Dedifferentiated amniotic fluid mesenchymal stem cell (primary cell): ENCODE results near the gene TOP3B.
A peak's percentile ranks its signal among the peaks of the same experiment; 100 is the strongest.

Experiments
- DNase-seq: peaks from one replicate; pipeline ENCODE4 v3.0.0-alpha.2; 2016; ENCODE audit errors: extremely low spot score

TOP3B gene

GRCh38 chr22:21963286-21963685 lies 19.3 kb downstream of the TOP3B start:
- DNase-seq = no peak

- DNase-seq = no peak
Measured at GRCh38 chr22:21962655-21962949, 20.0 kb downstream of the TOP3B start.

DNA sequence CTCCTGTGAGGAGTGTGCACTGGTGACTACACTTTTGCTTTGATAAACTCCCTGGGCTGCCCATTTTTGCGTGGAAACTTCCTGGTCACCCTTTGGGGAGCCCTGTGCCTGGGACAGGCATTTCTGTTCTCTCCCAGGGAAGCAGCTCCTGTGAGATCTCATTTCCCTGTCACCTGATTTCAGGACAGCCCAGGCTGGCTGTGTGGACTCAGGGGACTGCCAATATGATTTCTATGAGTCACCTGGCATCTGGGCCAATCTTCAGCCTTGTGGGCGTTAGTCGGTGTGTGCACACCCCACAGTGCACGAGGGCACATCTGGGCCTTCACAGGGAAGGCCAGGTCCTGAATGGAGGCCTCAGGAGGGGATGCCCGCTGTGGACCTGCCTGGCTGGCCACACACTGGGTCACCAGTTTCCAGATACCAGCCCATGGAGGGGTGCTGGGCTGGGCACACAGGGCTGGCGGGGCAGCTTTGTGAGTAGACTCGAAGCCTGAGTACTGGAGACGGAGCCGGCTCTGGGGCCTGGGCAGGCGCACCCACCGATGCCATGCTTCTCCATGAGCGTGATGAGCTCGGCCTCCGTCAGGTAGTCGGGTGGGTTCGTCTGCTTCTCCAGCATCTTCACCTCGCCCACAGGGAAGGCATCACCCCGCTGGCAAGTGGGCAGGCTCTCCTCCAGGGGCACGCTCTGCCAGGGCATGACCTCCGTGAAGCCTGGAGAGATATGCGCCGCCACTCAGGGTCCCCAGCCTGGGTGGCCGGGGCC lies 20.5 kb downstream of the TOP3B start:
- no peak for DNase-seq

GRCh38 chr22:21961127-21961867 lies 21.3 kb downstream of the TOP3B start:
- DNase-seq = no peak

GRCh38 chr22:21960200-21961126 lies 22.1 kb downstream of the TOP3B start:
- DNase-seq = no peak

GRCh38 chr22:21959274-21960074 lies 23.1 kb downstream of the TOP3B start:
- DNase-seq = no peak

- DNase-seq = no peak
Measured at GRCh38 chr22:21958360-21959273, 24.0 kb downstream of the TOP3B start.

- peak; percentile 64 for DNase-seq
Measured at GRCh38 chr22:21952586-21953571, 29.7 kb downstream of the TOP3B start, which contains the start of gene PPM1F. TSS of gene PPM1F (minus strand) at chr22:21952848. CDS start at chr22:21946048, 6,800 bp downstream.

- no peak for DNase-seq
Measured at GRCh38 chr22:21951931-21952465, 30.6 kb downstream of the TOP3B start.

- no peak for DNase-seq
Measured at GRCh38 chr22:21951062-21951461, 31.5 kb downstream of the TOP3B start.

DNA sequence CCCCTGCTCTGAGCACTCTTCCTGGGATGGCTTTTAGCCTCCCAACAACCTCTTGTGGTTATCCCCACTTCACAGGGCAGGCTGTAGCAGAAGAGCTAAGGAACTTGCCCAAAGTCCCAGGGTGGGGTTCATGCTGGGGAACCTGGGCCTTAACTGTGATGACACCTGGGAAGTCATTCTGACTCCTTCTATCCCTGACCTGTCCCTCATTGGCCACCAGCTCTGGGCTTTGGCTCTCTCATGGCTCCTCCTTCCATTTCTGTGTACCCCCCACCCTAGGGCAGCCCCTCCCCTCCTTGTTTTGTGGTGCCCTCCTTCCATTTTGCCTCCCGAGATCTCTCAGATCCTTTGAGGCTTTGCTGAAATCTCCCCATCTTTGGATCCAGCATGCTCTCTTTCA lies 32.6 kb downstream of the TOP3B start:
- no peak for DNase-seq

DNA sequence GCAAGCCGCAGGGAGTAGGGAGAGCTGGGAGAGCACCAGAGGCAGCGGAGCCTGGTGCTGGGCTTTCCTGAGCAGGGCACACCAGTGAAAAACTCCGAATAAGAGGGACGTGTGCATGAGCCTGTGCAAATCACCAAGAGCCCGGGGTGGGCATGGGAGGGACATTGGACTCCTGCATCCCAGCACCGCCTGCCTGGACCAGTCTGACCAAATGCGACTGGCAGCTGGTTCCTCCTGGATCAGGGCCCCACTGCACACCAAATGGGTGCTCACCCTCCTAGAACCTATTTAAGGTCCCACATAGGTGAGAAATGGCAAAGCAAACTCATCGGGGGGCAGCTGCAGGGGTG lies 33.0 kb downstream of the TOP3B start:
- no peak for DNase-seq

- no peak for DNase-seq
Measured at GRCh38 chr22:21948824-21949568, 33.6 kb downstream of the TOP3B start.

GRCh38 chr22:21948390-21948789 lies 34.2 kb downstream of the TOP3B start:
- DNase-seq = no peak

DNA sequence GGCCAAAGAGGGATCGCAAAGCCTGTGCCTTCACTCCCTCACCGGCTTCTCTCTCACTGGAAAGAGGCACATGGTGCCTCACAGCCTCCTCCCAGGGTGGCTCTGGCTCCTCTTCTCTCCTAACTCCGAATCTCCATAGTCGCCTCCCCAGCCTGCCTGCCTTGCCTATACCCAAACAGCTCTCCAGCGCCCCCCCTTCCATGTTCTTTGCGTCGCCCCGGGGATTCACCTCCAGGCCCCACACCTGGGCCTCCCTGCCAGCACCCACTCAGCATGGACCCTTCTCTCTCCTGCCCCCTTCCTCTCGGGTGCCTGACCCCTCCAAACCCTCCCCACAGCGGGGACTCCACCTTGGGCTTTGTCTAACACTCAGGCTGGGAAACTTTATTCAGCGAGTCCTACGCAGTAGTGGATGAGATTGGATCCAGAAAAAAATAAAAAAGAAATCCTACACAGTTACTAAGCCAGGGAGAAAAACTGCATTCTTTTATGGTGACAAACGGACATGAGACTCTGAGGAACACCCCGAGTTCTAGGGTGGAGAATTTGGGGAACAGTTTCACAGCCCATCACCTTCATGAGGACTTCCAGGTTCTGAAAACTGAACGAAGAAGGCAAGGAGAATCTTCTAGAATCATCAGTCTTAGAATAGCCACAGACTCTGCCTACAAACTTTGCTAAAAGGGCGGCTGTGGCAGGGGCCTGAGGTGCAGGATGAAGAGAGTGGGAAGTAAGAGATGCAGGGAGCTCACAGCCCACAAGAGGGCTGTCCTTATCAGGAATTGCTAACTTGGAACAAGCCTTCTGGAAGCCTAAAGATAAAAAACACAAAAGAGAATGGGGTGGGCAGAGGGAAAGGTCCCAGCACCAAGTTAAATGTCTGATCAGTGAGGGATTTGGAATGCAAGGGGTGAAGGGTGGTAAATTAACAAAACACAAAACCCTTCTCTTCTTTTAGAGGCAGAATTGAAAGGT lies 35.3 kb downstream of the TOP3B start:
- peak; percentile 41 for DNase-seq

DNA sequence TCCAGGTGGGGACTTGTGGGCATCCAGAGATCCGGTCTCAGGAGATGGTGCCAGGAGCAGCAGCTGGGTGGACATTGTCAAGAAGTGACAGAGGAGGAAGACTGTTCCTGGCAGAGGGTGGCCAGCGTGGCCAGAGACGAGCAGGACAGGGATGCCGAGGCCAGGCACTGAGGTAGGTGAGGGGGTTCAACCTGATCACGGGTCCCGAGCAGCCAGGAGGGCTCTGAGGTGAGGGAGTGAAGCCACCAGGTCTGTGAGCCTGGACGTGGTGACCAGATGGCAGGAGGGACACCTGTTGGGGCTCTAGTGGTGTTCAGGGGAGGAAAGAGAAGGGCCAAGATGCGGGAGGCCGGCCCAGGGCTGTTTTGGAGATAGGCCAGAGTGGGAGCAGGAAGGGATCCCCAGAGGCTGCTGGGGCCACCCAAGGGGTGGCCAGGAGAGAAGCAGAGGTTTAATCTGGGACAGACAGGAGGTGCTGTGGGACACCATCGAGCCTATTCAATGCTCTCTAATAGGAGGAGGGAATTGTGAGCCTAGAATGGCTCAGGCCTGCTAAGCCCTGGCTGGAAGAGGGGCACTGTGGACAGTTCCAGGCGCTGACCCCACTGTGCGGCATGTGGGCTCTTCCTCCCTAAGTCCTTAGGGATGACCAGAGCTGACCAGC lies 36.2 kb downstream of the TOP3B start:
- no peak for DNase-seq
